ENCODE results near the gene ST6GALNAC4.

- TF ChIP-seq POLR2A (IDR thresholded peaks at IDR 0.05), result no peak
- TF ChIP-seq, protein P1, sequence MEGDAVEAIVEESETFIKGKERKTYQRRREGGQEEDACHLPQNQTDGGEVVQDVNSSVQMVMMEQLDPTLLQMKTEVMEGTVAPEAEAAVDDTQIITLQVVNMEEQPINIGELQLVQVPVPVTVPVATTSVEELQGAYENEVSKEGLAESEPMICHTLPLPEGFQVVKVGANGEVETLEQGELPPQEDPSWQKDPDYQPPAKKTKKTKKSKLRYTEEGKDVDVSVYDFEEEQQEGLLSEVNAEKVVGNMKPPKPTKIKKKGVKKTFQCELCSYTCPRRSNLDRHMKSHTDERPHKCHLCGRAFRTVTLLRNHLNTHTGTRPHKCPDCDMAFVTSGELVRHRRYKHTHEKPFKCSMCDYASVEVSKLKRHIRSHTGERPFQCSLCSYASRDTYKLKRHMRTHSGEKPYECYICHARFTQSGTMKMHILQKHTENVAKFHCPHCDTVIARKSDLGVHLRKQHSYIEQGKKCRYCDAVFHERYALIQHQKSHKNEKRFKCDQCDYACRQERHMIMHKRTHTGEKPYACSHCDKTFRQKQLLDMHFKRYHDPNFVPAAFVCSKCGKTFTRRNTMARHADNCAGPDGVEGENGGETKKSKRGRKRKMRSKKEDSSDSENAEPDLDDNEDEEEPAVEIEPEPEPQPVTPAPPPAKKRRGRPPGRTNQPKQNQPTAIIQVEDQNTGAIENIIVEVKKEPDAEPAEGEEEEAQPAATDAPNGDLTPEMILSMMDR (IDR thresholded peaks at IDR 0.05), result no peak
Measured at GRCh38 chr9:127963041-127963358, 46.2 kb upstream of the ST6GALNAC4 start.

Measured in lower leg skin (tissue), 3 donors.